HG03558 (cell line): Measurements from ENCODE around the gene LRP4.

Experiments used
- ATAC-seq: cut with Tn5 transposase; IDR thresholded peaks from one replicate; pipeline ENCODE4 v1.9.1; 2021; ENCODE audit warnings: moderate number of reproducible peaks; ENCODE audit not compliant: unreplicated experiment; ENCODE audit errors: extremely low read depth

The LRP4 gene

GRCh38 chr11:46895821-46896220 lies 22.5 kb downstream of the LRP4 start:
- no peak for ATAC-seq

DNA sequence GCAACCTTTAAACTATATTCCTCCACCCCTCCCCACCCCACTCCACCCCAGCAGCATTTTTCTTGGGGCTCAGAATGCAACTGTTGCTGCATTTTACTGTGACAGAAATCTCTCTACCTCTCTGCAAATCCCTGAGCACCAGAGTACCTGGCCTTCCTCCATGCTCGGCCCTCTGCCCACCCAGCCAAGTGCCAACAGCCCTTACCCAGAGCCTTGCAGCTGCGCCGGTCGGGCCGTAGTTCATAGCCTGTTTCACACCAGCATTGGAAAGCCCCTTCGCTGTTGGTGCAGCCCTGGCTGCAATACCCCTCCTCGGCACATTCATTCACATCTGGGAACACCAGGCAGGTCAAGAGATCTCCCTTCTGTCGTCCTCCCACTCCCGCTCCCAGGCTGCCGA lies 23.4 kb downstream of the LRP4 start:
- ATAC-seq, result no peak

GRCh38 chr11:46894506-46894905 lies 23.8 kb downstream of the LRP4 start:
- no peak for ATAC-seq

- ATAC-seq, result no peak
Measured at GRCh38 chr11:46892838-46893237, 25.5 kb downstream of the LRP4 start.

- ATAC-seq, result no peak
Measured at GRCh38 chr11:46892109-46892508, 26.2 kb downstream of the LRP4 start.

DNA sequence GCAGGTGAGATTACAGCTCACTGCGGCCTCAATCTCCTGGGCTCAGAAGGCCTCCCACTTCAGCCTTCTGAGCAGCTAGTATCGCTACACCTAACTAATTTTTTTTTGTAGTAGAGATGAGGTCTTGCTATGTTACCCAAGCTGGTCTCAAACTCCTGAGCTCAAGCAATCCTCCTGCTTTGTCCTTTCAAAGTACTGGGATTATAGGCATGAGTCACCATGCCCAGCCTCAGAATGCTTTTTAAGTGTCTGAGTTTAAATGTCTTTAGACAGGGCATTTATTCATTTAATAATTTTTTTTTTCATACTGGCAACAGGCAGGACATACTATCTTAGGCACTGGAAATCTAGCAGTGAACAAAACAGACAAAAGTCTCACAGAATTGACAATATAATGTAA lies 27.7 kb downstream of the LRP4 start:
- ATAC-seq, result no peak

- no peak for ATAC-seq
Measured at GRCh38 chr11:46889689-46890475, 28.5 kb downstream of the LRP4 start.

- no peak for ATAC-seq
Measured at GRCh38 chr11:46889251-46889650, 29.1 kb downstream of the LRP4 start.

DNA sequence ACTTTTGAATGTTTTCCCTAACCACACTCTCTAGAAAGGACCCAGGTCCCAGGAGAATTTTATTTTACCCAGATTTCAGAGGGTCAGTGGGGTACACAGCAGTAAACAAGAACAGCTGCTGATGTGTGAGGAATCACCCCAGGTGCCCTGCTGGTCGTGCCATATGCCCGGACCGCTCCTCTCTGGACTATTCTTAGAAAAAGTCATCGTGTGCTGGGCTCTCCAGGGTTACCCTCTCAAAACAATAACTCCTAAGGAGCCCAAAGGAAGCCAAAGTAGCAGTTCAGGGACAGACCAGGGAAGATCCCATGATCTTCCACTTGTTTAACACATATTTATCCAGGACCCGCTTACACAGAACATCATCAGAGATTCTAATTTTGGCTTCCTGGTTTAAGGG lies 29.7 kb downstream of the LRP4 start:
- no peak for ATAC-seq

GRCh38 chr11:46886211-46886610 lies 32.1 kb downstream of the LRP4 start:
- ATAC-seq, result no peak

DNA sequence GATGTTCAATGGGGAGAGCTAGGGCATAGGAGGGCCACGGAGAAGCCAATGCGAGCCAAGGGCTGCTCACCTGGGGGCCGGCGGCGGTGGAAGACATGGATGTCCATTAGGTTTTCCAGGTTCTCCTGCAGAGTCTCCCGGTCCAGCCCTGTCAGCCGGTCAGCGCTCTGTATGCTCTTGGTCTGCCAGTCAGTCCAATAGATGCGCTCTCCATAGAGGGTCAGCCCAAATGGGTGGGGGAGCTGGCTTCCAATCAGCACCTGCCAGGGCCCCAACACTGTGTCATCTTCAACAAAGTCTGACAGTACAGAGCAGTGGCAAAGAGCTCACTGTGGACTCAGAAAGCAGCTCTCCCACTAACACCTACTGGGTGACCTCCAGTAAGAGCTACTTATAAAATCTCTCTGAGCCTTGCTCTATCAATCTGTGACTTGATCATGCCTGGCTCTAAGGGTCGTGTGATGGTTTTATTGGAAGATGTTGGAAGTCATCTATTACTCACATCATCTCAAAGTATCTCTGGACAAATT lies 39.2 kb downstream of the LRP4 start:
- ATAC-seq, result no peak

DNA sequence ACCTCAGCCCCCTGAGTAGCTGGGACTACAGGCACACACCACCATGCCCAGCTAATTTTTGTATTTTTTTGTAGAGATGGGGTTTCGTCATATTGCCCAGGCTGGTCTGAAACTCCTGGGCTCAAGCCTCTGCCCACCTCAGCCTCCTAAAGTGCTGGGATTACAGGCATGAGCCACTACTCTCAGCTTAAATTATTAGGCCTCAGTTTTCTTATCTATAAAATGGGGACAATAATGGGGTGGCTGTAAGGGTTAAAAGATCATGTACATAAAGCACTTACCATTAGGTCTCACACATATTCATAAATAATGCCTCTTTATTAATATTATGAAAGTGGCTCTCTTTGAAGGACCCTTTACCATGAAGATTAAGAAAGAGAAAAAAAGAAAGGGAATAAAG lies 40.8 kb downstream of the LRP4 start:
- ATAC-seq, result no peak

DNA sequence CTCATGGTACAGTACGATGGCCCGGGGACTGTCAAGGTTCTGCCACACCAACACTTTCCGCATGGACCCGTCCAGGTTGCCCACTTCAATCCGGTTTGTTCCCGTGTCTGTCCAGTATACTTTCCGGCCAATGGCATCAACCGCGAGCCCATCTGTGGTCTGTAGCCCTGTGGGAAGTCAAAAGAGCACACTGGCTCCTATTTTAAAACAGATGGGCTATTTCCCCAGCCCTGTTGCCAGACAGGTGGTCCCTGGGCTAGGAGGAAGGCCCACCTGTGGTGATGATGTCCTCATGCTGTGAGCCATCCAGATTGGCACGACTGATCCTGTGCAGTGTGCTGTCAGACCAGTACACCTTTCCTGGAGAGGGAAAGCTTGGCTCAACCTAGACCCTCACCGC lies 41.9 kb downstream of the LRP4 start:
- no peak for ATAC-seq

GRCh38 chr11:46874586-46874985 lies 43.8 kb downstream of the LRP4 start:
- no peak for ATAC-seq

DNA sequence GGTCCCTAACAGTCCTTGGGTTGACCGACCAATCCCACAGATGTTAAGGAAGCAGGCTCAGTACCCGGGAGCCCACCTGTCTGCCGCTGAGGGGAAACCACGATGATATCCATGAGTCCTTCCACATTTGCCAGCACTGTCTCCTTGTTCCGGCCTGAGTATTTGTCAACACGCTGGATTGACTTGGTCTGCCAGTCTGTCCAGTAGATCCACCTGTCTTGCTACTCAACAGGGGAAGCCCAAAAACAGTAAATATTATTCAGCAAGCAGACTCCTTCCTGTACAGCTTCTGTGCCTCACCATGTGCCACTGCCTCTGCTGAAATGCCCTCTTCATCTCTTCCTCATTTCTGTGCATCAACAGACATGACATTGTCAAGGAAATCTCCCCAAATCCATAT lies 49.4 kb downstream of the LRP4 start:
- ATAC-seq, result no peak

DNA sequence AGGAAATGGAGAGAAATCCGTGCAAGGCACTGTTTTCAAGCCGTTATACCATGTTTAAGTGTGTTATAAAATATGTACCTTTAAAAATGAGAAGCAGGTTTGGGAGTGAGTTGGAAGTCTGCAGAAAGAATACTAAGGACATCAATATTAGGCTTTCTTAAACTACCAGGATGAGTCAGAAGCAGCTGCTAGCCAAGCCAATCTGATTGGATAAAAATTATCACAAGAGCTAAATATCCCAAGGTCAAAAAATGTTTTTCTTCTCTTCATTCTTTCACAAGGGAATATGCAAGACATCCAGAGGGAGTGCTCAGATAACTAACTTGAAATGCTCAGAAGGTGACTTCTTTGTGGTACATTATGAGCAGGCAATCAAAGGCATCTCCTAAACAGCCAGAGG lies 53.0 kb downstream of the LRP4 start:
- no peak for ATAC-seq

- no peak for ATAC-seq
Measured at GRCh38 chr11:46860218-46860617, 58.1 kb downstream of the LRP4 start.

DNA sequence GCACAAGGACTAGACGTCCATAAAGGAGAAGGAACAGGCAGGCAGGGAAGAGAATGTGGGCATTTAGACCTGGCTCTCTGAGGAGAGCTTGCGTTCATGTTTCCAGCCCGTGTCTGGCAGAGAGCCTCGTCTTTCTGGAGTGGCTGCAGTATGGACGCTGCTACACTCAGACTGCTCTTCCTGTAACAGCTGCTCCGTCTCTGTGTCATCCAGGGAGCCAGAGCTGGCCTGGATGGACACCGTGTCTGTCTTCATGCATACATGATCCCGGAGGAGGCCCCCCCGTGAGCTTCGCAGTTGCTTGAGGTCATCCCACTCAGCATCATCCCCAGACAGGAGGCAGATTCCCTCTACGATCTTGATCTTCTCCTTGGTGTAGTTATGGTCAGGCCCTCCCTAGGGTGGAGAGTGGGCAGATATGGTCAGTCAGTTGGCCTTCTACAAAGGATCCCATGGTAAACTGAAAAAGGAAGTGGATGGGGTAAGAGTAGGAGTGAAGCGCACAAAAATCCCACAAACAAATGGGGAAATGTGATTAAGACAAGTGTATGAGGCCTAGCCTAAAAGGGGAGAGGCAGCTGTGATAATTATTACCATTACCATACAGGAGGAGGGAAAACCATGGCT lies 59.3 kb downstream of the LRP4 start:
- ATAC-seq, result no peak

- ATAC-seq, result no peak
Measured at GRCh38 chr11:46857666-46858065, 60.7 kb downstream of the LRP4 start.

DNA sequence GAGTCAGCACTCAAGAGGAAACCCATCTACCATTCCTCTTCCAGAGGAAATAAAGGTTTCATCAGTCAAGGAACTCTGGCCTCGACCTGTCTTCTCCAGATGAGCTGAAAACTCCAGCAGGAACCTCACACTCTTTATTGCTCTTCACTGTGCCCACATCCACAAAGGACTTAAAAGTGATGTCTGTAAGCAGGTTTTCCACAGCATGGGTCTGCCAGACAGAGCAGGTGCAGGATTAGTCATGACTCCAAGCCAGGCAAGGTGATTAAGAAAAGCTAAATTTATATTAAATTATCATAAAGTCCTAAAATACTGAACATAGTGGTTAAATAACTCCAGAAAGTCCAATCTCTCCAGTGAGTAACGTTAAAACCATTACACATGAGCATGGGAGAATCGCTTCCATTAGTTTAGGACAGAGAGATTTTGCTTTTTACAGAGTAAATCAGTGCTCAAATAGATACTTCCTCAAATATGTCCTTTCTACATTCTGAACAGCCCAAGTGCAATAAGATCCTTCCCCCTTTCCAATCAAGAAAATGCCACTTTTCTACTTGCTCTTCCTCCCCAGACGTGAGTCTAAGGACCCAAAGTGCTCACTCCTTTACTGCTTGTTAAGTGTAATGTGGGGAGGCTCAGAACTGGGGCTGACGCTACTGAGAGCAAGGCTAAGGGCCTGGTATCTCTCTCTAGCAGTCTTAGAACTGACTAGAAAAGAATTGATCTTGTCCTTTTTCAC lies 61.6 kb downstream of the LRP4 start:
- no peak for ATAC-seq

- ATAC-seq, result no peak
Measured at GRCh38 chr11:46855863-46856262, 62.5 kb downstream of the LRP4 start.
